ENCODE data around the gene RAPGEF2.

RAPGEF2 gene

DNA sequence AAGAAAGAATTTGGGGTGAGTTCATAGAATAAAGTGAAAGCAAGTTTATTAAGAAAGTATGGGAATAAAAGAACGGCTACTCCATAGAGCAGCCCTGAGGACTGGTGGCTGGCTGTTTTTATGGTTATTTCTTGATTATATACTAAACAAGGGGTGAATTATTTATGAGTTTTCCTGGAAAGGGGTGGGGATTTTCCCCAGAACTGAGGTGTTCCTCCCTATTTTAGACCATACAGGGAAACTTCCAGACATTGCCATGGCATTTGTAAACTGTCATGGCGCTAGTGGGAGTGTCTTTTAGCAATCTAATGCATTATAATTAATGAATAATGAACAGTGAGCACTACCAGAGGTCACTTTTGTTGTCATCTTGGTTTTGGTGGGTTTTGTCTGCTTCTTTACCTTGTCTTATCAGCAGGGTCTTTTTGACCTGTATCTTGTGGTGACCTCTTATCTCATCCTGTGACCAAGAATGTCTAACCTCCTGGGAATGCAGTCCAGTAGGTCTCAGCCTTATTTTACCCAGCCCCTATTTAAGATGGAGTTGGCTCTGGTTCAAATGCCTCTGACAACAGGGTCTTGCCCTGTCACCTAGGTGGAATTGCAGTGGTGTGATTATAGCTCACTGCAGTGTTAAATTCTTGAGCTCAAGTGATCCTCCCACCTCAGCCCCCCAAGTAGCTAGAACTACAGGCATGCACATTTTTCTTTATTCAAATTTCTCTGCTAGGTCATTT lies 27.1 kb downstream of the RAPGEF2 start:
- no peak for DNase-seq (ENCODE audit: low read depth in 1 of 2, low spot score in 1 of 2)

DNA sequence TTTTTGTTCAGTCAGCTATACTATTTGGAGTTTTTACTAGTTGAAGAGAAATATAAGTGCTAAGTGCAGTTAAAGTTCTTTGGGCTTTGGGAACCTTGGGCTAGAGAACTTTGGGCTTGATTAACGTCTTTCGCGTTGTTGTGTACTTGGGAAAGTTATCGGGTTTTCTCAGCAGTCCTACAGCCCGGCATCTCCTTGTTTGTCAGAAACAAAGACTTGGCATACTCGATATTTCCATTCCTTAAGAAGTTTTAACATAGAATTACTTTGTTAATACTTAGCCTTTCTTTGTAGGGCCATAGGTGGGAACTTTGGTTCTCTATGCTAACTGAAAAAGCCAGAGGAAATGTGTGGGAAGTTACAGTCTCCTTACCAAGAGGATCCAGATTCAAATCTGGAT lies 28.7 kb downstream of the RAPGEF2 start:
- no peak for DNase-seq (ENCODE audit: low read depth in 1 of 2, low spot score in 1 of 2)

DNA sequence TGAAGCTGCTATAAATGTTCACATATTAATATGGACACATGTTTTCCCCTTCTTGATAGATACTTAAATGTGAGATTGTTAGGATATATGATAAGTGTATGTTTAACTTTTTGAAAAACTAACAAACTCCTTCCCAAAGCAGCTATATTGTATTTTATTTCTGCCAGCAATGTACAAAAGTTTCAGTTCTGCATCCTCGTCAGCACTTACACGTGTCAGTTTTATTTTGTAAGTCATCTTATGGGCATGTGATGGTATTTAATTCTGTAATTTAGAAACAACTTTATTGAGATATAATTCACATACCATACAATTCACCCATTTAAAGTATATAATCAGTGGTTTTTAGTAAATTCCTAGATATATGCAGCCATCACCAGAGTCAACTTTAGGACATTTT lies 31.6 kb downstream of the RAPGEF2 start:
- DNase-seq (ENCODE audit: low read depth in 1 of 2, low spot score in 1 of 2), result no peak

DNA sequence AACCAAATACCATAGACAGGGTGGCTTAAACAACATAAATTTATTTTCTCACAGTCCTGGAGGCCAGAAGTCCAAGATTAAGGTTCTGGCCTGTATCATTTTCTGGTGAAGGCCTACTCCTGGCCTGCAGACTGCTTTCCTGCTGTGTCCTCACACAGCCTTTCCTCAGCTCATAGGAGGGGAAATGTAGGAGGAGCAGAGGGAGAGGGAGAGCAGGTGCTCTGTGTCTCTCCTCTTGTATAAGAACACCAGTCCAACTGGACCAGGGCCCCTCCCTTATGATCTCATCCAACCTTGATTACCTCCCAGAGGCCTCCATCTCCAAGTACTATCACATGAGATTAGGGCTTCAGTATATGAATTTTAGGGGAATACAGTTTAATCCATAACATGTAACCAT lies 34.3 kb downstream of the RAPGEF2 start:
- no peak for DNase-seq (ENCODE audit: low read depth in 1 of 2, low spot score in 1 of 2)

DNA sequence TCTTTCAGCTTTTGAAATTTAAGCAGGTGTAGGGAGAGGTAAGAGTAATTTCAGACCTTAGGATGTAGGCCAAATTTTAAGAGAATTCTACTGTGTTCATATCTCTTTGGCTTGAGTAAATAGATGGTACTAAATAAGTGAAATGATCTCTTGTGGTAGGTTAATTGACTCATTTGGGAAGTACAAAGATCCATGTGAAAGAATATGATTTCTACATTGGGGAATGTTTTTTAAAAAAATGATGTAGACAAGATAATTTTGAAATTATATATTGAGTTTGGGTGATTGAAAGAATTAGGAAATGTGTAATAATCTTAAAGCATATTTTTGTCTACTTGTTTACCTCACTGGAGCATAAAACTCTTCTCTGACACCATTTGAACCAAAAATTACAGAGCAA lies 35.6 kb downstream of the RAPGEF2 start:
- no peak for DNase-seq (ENCODE audit: low read depth in 1 of 2, low spot score in 1 of 2)

DNA sequence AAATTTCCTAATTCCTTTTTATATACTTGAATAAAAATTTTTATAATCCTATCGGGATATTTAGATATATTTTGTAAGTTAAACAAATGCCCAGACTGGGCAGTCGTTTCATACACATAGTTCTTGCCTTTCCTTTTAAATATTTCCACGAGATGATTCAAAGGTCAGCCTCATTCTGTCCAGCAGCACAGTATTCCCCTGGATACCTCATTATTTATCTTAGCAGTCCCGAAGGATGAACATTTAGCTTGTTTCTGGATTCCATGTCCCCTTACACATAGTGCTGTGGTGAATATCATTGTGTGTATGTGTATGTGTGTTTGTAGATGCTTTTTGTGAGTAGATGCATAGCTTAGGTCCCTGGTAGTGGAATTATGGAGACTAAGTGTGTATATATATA lies 38.3 kb downstream of the RAPGEF2 start:
- DNase-seq (ENCODE audit: low read depth in 1 of 2, low spot score in 1 of 2), result no peak

DNA sequence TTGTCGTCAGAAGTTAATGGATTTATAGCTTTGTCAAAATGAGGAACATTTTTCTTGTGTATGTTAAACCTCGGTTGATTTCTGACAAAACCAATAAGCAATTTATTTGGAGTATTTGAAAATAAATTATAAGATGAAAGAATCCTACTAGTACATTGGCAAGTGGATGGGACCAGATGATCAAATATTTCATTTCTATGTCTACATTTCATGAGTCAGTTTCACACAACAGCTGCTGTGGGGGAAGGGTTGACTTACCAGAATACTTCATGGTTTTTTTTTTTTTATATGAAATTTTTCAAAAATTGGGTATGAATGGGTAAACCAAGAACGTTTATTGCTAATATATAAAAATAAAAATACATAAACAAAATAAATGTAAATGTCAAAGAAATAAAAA lies 39.4 kb downstream of the RAPGEF2 start:
- no peak for DNase-seq (ENCODE audit: low read depth in 1 of 2, low spot score in 1 of 2)

DNA sequence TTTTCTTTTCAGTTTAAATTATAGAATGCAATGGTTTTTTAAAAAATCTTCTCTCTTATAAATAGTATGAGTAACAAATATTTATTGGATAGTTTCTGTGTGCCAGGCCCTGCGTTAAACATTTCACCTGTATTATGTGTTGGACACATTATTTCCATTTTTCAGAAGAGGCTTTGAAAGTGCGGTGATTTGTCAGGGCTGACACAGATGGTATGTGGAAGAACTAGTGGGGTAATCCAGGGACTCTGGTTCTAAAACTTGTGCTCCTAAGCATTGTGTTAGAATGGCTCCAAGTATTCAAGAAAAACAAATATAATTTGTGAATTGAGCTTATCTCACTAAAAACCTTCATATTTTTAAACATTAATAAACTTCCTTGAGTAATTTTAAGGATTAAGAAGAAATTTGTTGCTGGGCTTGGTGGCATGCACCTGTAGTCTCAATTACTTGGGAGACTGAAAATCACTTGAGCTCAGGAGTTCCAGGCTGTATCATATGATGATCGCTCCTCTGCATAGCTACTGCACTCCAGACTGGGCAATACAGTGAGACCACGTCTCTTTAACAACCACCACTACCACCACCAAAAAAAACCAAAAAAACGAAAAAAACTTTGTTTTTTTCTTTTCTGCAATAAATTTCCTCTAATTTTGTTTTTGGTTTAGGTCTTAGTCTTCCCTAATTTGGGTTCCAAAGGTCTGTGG lies 40.0 kb downstream of the RAPGEF2 start:
- no peak for DNase-seq (ENCODE audit: low read depth in 1 of 2, low spot score in 1 of 2)

DNA sequence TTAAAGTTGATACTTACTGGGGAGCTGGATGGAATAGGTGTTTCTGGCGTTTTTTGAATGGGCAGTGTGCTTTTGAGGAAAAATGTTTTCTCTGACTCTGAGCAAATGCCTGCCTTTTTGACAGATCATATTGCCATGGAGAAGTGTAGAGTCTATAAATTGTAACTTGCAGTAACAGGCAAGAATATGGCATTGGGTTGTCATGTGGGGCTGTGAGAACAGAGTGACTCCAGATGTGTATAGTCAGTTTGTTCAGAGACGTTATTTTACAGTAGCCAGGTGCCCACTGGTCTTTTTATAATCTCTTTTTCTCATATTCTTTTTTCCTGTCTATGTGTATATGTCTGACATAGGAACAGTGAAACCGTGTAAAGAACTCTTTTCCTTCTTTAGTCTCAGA lies 40.8 kb downstream of the RAPGEF2 start:
- DNase-seq (ENCODE audit: low read depth in 1 of 2, low spot score in 1 of 2), result no peak

DNA sequence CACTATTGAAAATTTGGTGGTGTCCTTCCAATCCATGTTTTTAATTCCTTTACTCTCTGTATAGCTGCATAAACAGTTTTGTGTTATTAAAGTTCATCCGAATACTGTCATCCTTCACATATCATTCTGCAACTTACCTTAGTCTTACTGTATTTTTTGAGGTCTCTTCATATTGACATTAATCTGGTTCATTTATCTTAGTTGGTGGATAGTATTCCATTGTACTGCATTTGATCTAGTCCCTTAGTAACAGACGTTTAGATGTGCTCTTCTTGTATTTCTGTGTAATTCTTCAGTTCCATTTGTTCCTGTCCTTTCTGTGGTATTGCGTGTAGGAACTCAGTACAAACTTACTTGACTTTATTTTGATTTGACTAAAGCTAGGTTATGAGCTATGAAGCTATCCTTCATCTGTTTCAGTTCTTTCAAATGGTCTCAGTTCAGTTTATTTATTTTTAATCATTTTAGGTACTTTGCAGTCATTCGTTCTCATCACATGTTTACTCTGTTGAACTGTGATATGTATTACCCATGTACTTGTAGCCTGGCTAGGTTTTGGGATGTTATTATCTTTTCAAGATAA lies 41.3 kb downstream of the RAPGEF2 start:
- no peak for DNase-seq (ENCODE audit: low read depth in 1 of 2, low spot score in 1 of 2)

DNA sequence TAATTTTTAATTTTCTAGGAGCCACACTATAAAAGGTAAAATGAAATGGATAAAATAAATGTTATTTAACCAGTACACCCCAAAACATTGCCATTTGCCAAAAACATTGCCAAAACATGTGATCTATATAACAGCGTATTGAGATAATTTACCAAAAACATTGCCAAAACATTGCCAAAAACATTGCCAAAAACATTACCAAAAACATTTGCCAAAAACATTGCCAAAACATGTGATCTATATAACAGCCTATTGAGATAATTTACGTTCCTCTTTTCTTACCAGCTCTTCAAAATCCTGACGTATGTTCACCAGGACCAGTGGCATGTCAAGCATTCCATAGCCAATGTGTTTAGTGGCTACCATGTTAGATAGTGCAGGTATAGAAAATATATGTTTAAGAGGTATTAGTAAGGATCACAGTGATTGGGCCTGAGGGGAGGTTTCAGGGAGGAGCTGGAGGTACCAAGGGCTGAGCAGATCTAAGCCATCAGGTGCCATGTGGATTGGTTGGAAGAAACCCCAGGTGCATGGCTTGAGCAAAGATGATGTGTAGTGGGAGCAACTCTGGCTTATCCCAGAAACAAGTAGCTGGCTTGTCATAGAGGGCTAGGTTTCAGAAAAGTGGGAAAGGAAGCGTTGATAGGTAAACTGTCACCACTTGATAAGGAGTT lies 42.6 kb downstream of the RAPGEF2 start:
- DNase-seq (ENCODE audit: low read depth in 1 of 2, low spot score in 1 of 2), result no peak

DNA sequence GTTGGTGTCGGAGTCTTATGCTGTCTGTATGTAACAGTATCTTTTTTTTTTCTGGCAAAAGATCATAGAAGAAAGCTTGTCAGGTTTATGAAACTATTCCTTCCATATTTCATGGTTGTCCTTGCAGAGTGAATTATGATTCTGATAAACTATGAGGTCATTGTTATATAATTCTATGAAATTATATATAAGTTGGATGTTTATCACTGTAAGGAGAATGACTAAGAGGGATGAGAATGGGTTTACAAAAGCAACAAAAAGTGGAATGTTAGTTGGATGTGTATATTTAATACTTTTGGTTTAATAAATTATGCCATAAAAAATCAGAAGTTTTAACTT lies 43.1 kb downstream of the RAPGEF2 start:
- no peak for DNase-seq (ENCODE audit: low read depth in 1 of 2, low spot score in 1 of 2)

DNA sequence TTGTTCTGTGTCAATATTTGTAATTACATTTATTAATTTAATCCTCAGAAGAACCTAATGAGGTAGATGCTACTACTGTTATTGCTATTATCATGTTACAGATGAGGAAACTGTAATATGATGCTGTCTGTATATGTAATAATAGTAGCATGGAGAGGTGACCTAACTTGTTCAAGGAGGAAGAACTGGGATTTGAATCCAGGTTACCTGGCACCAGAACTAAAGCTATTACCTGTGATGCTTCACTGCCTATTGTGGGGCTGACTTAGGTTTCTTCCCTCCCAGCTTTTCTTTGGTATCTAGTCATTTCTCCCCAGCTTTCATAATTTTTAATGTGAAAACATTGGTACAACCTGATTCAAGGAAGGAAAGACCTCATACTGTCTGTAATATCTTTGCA lies 43.6 kb downstream of the RAPGEF2 start:
- no peak for DNase-seq (ENCODE audit: low read depth in 1 of 2, low spot score in 1 of 2)

DNA sequence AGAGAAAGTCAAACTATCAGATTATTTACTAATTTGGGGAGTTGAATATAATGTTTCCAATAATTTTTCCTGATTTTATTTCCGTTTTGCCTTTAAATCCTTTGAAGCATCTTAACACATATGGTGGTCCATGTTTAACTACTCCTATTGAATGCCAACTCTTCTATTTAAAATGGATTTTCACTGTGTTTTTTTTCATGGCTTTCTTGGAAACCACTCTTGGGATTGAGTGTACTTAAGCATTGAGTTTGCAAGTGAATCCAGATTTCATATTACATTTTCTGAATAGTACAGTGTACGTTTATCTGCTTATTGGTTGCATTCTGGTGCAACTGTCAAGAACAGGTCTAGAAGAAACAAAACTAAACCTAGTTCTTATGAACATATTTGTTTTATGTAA lies 45.6 kb downstream of the RAPGEF2 start:
- DNase-seq (ENCODE audit: low read depth in 1 of 2, low spot score in 1 of 2), result no peak

DNA sequence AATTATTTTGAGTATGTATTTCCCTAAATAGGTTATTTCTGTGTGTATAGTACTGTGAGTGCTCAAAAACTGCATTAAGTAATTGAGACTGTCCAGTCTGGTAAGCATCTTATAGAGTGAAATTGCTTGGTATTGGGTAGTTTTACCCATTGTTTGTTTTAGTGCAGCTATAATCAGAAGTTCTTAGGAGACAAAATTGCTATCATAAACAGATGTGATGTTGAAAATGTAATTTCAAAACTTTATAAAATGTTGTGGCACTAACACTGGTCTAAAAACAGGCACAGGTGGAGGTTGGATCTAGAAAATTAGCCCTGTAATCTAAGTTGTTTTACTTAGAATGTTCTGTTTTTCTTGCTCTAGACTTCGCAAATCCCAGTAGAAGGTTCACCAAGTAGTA lies 46.8 kb downstream of the RAPGEF2 start:
- no peak for DNase-seq (ENCODE audit: low read depth in 1 of 2, low spot score in 1 of 2)

DNA sequence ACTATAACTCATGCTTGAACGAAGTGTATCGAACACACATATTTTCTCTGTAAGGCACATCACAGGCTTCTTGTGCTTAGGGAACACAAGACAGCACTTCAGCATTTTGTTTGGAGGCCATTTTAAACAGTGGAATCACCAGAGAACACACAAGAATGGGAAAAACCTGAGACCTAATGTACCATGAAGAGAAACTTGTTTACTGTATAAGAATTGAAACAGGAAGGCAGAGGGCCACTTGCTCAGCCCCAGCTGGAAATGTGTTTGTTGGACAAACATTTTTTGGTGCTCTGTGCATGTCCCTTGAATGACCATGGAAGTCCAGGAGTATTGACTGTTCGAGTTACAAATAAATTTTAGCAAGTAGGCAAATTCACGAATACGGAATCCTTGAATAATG lies 47.5 kb downstream of the RAPGEF2 start:
- no peak for DNase-seq (ENCODE audit: low read depth in 1 of 2, low spot score in 1 of 2)

DNA sequence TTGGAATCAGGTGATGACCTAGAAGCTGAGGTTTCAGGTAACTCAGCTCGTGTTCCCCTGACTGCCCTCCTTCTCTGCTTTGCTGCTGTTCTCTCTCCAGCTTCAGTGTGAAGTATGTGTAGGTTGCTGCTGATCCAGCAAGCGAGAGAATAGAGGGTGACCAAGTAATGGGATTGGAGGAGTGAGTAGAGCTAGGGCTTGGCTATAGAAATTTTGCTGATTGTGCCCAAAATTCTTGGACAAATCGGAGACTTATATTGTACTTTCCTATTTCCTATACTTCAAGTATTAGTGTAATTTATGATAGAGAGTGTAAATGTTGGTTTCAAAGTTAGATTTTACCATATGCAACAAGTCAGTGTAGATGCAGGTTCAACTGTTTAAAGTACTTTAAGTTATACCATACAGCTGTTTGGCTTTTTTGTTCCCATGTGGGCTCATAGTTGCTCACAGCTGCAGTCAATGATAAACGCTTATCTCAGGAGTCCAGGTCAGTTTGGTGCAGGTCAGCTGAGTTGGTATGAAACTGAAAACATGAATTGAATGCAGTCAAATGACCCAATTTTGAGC lies 48.0 kb downstream of the RAPGEF2 start:
- no peak for DNase-seq (ENCODE audit: low read depth in 1 of 2, low spot score in 1 of 2)

DNA sequence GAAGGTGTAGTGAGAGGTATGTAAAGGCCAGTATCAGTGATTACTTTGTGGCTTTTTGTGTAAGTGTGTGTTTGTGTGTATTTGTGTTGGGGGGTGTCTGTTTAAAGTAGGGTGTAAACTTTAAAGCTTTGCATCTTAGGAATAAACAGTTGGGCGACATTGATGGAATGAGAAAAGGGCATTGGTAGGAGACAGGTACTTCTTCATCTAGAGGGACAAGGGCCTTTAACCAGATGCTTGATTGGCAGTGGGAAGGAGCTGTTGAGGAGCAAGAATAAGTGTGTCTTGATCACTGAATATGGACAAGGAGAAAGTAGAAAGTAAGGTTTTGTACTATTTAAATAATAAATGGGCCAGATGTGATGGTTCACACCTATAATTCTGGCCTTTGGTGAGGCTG lies 48.8 kb downstream of the RAPGEF2 start:
- no peak for DNase-seq (ENCODE audit: low read depth in 1 of 2, low spot score in 1 of 2)

DNA sequence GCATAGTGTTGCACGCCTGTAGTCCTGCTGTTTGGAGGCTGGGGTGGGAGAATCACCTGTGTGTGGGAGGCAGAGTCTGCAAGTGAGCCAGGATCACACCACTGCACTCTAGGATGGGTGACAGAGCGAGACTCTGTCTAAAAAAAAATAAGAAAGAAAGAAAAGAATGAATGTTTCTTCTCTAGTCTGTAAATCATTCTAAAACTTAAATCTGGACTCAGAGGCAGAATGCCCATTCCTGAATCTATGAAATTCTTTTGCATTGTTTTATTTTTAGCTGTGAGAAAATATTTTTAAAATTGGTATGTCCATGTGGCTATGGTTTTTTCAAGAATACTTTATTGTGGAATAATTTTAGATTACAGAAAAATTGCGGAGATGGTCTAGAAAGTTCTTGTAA lies 49.3 kb downstream of the RAPGEF2 start:
- no peak for DNase-seq (ENCODE audit: low read depth in 1 of 2, low spot score in 1 of 2)

DNA sequence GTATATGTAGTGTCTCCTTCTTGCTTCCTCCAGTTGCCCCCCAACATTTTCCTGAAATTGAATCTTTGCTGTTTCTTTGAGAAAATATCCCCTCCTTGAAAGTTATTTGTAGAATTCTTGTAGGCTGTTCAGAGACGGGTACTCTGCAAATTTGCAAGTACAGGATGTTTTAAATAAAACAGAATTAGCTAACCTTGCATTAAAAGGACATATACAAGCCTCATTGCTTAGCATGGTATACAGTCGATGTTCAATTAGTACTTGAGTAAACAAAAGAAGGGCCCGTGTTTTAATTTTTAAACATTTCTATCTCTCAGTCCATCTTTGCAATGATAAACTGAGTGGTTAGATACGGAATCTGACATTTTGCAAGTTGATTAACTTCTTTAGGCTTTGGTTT lies 50.8 kb downstream of the RAPGEF2 start:
- no peak for DNase-seq (ENCODE audit: low read depth in 1 of 2, low spot score in 1 of 2)

DNA sequence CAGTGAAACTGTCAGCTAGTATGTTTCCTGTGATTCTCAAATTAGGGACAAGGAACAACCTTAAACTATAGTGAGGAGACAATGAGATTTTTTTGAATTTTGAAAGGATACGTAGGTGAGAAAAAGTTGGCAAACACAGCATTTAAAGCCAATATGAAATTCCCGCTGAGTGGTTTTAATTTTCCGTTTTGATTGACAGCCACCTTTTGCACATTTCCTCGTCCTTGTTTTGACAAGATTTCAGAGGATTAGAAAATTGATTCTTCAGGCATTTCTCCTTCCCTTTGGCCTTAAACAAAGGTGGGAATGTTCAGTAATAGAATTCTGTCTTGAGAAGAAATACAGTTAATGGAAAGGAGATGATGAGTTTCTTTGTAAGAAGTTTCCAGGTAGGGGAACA lies 52.2 kb downstream of the RAPGEF2 start:
- DNase-seq (ENCODE audit: low read depth in 1 of 2, low spot score in 1 of 2), result no peak

DNA sequence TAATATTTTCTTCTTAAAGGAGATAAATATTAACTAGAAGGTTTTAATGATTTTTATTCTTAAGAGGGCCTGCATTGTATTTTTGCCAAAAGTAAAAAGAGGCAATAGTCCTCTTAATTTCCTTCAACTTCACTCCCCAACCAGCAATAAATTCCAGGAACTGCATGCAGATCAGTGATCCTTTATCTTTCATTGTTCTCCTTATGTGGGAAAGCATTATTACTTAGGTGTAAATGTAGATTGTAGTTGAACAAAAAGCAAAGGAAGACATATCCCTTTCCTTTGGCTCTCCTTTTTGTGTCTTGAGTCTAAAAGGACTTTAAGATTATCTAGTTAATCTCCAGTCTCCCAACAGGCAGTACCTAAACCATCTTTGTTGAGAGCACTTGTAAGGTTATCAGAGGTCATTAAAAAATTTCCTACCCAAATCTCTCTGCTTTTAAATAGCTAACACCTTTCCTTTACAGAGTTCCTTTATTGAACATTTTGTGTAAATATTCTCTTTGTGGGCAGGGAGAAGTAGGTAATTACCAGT lies 55.3 kb downstream of the RAPGEF2 start:
- DNase-seq (ENCODE audit: low read depth in 1 of 2, low spot score in 1 of 2), result no peak
